Liver (tissue), 3 donors: ENCODE results near the gene LAMC3.

ENCODE experiments used
- ATF3 ChIP-seq: IDR thresholded peaks from 2 replicates; pipeline ENCODE4 v1.6.1; 2016; ENCODE audit warnings: antibody characterized with exemption
- CTCF ChIP-seq: fragments of 150-350 bp; IDR thresholded peaks from 2 replicates; pipeline ENCODE4 v1.5.1; 2017; ENCODE audit warnings: improper control_type of control experiment, low read depth, low read length; ENCODE audit not compliant: missing input control
- EGR1 ChIP-seq, 2 donors: IDR thresholded peaks; 2 replicates each; pipeline ENCODE4 v1.6.1; 2016 to 2018; ENCODE audit warnings: antibody characterized with exemption in 2 of 2, low read depth in 2 of 2
- GABPA ChIP-seq, 2 donors: IDR thresholded peaks in 1 of 2; conservative IDR thresholded peaks in 1 of 2; 2 replicates each; pipeline ENCODE4 v1.6.1; 2016; ENCODE audit warnings: antibody characterized with exemption in 2 of 2, mild to moderate bottlenecking in 1 of 2, moderate library complexity in 1 of 2
- JUND ChIP-seq, 2 donors: IDR thresholded peaks; 2 replicates each; pipeline ENCODE4 v1.6.1; 2016; ENCODE audit warnings: antibody characterized with exemption in 2 of 2
- SP1 ChIP-seq: IDR thresholded peaks from 2 replicates; pipeline ENCODE4 v1.6.1; 2018; ENCODE audit warnings: antibody characterized with exemption, mild to moderate bottlenecking
- TAF1 ChIP-seq: conservative IDR thresholded peaks from 2 replicates; pipeline ENCODE4 v1.6.1; 2016; ENCODE audit warnings: antibody characterized with exemption, mild to moderate bottlenecking
- donor health status: healthy.
- donor health status: healthy.

GRCh38 chr9:131129183-131129582 is 120.2 kb downstream of the LAMC3 start:
- TF ChIP-seq CTCF (no peak), GABPA (IDR thresholded peaks at IDR 0.05 in 1 of 2, conservative IDR thresholded peaks at IDR 0.05 in 1 of 2) (no peak), JUND (IDR thresholded peaks at IDR 0.05) (no peak), ATF3 (no peak), EGR1 (IDR thresholded peaks at IDR 0.05; ENCODE audit: low read depth in 2 of 2) (no peak), SP1 (no peak), TAF1 (no peak)
